HEK293 (cell line): ENCODE data around the gene WWTR1.

ENCODE experiments used
- ATF2 ChIP-seq: fragments of 450-650 bp; formaldehyde crosslinking; IDR thresholded peaks from 2 replicates; pipeline ENCODE4 v1.5.1; 2016; ENCODE audit warnings: missing biosample characterization, missing genetic modification characterization, low read depth
- BCL11B ChIP-seq: fragments of 450-650 bp; formaldehyde crosslinking; IDR thresholded peaks from 2 replicates; pipeline ENCODE4 v1.5.1; 2016; ENCODE audit warnings: low read depth, missing biosample characterization, missing genetic modification characterization
- GLI2 ChIP-seq: fragments of 450-650 bp; formaldehyde crosslinking; IDR thresholded peaks from 2 replicates; pipeline ENCODE4; 2017; ENCODE audit warnings: missing biosample characterization, missing genetic modification characterization, low read depth, borderline replicate concordance
- GLIS2 ChIP-seq: fragments of 450-650 bp; formaldehyde crosslinking; IDR thresholded peaks from 2 replicates; pipeline ENCODE4 v1.5.1; 2016; ENCODE audit warnings: missing biosample characterization, missing genetic modification characterization
- MYNN ChIP-seq: fragments of 450-650 bp; formaldehyde crosslinking; IDR thresholded peaks from 2 replicates; pipeline ENCODE4 v1.5.1; 2016; ENCODE audit warnings: missing biosample characterization, missing genetic modification characterization, borderline replicate concordance
- OVOL3 ChIP-seq: fragments of 450-650 bp; formaldehyde crosslinking; IDR thresholded peaks from 2 replicates; pipeline ENCODE4 v1.5.1; 2016; ENCODE audit warnings: missing biosample characterization, missing genetic modification characterization
- SETDB1 ChIP-seq: IDR thresholded peaks from one replicate; pipeline ENCODE4 v1.6.1; 2017; ENCODE audit warnings: mild to moderate bottlenecking, low read length, moderate library complexity, mixed read lengths; ENCODE audit not compliant: insufficient read length
- SP2 ChIP-seq: fragments of 450-650 bp; formaldehyde crosslinking; IDR thresholded peaks from 2 replicates; pipeline ENCODE4 v1.5.1; 2016; ENCODE audit warnings: missing biosample characterization, missing genetic modification characterization
- SP7 ChIP-seq: fragments of 450-650 bp; formaldehyde crosslinking; IDR thresholded peaks from 2 replicates; pipeline ENCODE4 v1.5.1; 2016; ENCODE audit warnings: missing biosample characterization, missing genetic modification characterization
- ZFHX2 ChIP-seq: fragments of 450-650 bp; formaldehyde crosslinking; conservative IDR thresholded peaks from 2 replicates; pipeline ENCODE4 v1.5.1; 2016; ENCODE audit warnings: missing biosample characterization, missing genetic modification characterization
- ZIC2 ChIP-seq: fragments of 450-650 bp; formaldehyde crosslinking; IDR thresholded peaks from 2 replicates; pipeline ENCODE4 v1.5.1; 2016; ENCODE audit warnings: missing biosample characterization, missing genetic modification characterization
- ZNF132 ChIP-seq: fragments of 450-650 bp; formaldehyde crosslinking; IDR thresholded peaks from 2 replicates; pipeline ENCODE4 v1.5.1; 2017; ENCODE audit warnings: missing biosample characterization, missing genetic modification characterization, borderline replicate concordance
- ZNF23 ChIP-seq: fragments of 450-650 bp; formaldehyde crosslinking; IDR thresholded peaks from 2 replicates; pipeline ENCODE4 v1.5.1; 2016; ENCODE audit warnings: missing biosample characterization, missing genetic modification characterization, borderline replicate concordance
- ZNF248 ChIP-seq: fragments of 450-650 bp; formaldehyde crosslinking; IDR thresholded peaks from 2 replicates; pipeline ENCODE4 v1.5.1; 2017; ENCODE audit warnings: missing biosample characterization, missing genetic modification characterization
- ZNF280C ChIP-seq: fragments of 450-650 bp; formaldehyde crosslinking; IDR thresholded peaks from 2 replicates; pipeline ENCODE4 v1.5.1; 2016; ENCODE audit warnings: missing biosample characterization, missing genetic modification characterization
- ZNF335 ChIP-seq: fragments of 450-650 bp; formaldehyde crosslinking; conservative IDR thresholded peaks from 2 replicates; pipeline ENCODE4 v1.5.1; 2016; ENCODE audit warnings: missing biosample characterization, missing genetic modification characterization
- ZNF362 ChIP-seq: fragments of 450-650 bp; formaldehyde crosslinking; IDR thresholded peaks from 2 replicates; pipeline ENCODE4 v1.5.1; 2016; ENCODE audit warnings: missing biosample characterization, missing genetic modification characterization
- ZNF529 ChIP-seq: fragments of 450-650 bp; formaldehyde crosslinking; IDR thresholded peaks from 2 replicates; pipeline ENCODE4 v1.5.1; 2017; ENCODE audit warnings: missing genetic modification characterization, missing biosample characterization; ENCODE audit not compliant: insufficient replicate concordance
- ZNF549 ChIP-seq: fragments of 450-650 bp; IDR thresholded peaks from 2 replicates; pipeline ENCODE4 v1.5.1; 2018; ENCODE audit warnings: missing biosample characterization, missing genetic modification characterization, mild to moderate bottlenecking, inconsistent platforms, moderate library complexity
- ZNF624 ChIP-seq: fragments of 450-650 bp; formaldehyde crosslinking; IDR thresholded peaks from 2 replicates; pipeline ENCODE4 v1.5.1; 2017; ENCODE audit warnings: missing biosample characterization, missing genetic modification characterization
- ZNF660 ChIP-seq: fragments of 450-650 bp; IDR thresholded peaks from 2 replicates; pipeline ENCODE4 v1.5.1; 2018; ENCODE audit warnings: missing biosample characterization, mild to moderate bottlenecking, missing genetic modification characterization
- ZNF670 ChIP-seq: fragments of 450-650 bp; formaldehyde crosslinking; IDR thresholded peaks from 2 replicates; pipeline ENCODE4 v1.5.1; 2016; ENCODE audit warnings: missing biosample characterization, missing genetic modification characterization, low read depth
- ZNF776 ChIP-seq: fragments of 450-650 bp; formaldehyde crosslinking; IDR thresholded peaks from 2 replicates; pipeline ENCODE4 v1.5.0; 2017; ENCODE audit warnings: missing biosample characterization, missing genetic modification characterization, borderline replicate concordance
- ZNF837 ChIP-seq: fragments of 450-650 bp; formaldehyde crosslinking; IDR thresholded peaks from 2 replicates; pipeline ENCODE4 v1.5.1; 2016; ENCODE audit warnings: missing biosample characterization, missing genetic modification characterization
- ZNF843 ChIP-seq: fragments of 450-650 bp; formaldehyde crosslinking; IDR thresholded peaks from 2 replicates; pipeline ENCODE4 v1.5.1; 2016; ENCODE audit warnings: missing biosample characterization, missing genetic modification characterization
- TF ChIP-seq, protein P1 (sequence below): fragments of 450-650 bp; formaldehyde crosslinking; optimal IDR thresholded peaks from 2 replicates; pipeline ENCODE3; 2016; ENCODE audit warnings: missing biosample characterization, mild to moderate bottlenecking, missing genetic modification characterization
- TF ChIP-seq, protein P2 (sequence below): fragments of 450-650 bp; formaldehyde crosslinking; IDR thresholded peaks from 2 replicates; pipeline ENCODE4 v1.5.1; 2017; ENCODE audit warnings: missing biosample characterization, missing genetic modification characterization
- TF ChIP-seq, protein P3 (sequence below): fragments of 450-650 bp; formaldehyde crosslinking; IDR thresholded peaks from 2 replicates; pipeline ENCODE4 v1.5.0; 2017; ENCODE audit warnings: missing biosample characterization, missing genetic modification characterization, borderline replicate concordance
- TF ChIP-seq, protein P4 (sequence below): sonication (generic); formaldehyde crosslinking; IDR thresholded peaks from 2 replicates; pipeline ENCODE4 v1.8.1; 2022; ENCODE audit warnings: mild to moderate bottlenecking, moderate library complexity, missing genetic modification reagents

WWTR1 gene

DNA sequence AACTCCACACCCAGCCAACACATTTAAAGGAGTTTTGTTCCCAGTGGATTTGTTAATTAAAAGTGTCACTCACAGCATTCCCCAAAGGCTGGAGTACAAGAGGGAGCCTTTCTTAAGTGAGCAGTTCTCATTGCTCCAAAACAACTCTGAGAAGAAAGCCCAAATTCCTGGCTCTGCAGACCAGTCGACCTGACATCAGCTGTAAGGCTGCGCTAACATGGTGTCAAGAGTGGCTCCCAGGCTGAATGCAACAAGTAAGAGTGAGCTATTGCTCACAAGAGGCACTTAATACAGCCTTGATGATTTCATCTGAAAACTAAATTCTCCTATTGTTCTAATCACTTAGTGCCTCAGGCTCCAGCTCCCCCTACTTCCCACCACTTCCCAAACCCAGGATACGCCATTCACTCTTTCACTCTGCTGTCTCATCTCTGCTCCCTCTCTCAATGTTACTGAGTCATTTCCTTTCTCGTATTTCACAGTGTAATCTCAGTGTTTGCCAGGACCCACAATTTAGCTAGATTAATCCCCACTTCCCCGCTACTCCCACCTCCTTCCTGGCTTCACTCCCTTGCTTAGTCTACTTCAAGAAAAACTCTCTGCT is 81.8 kb downstream of the WWTR1 start (continued):
- TF ChIP-seq, protein P1, sequence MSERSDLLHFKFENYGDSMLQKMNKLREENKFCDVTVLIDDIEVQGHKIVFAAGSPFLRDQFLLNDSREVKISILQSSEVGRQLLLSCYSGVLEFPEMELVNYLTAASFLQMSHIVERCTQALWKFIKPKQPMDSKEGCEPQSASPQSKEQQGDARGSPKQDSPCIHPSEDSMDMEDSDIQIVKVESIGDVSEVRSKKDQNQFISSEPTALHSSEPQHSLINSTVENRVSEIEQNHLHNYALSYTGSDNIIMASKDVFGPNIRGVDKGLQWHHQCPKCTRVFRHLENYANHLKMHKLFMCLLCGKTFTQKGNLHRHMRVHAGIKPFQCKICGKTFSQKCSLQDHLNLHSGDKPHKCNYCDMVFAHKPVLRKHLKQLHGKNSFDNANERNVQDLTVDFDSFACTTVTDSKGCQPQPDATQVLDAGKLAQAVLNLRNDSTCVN (tag by site-specific recombination): no peak
- no peak for TF ChIP-seq ZNF529 (tag by site-specific recombination)
- no peak for TF ChIP-seq ZNF362
- peak; percentile 97 for TF ChIP-seq SP7 (tag by site-specific recombination)
- TF ChIP-seq, protein P2, sequence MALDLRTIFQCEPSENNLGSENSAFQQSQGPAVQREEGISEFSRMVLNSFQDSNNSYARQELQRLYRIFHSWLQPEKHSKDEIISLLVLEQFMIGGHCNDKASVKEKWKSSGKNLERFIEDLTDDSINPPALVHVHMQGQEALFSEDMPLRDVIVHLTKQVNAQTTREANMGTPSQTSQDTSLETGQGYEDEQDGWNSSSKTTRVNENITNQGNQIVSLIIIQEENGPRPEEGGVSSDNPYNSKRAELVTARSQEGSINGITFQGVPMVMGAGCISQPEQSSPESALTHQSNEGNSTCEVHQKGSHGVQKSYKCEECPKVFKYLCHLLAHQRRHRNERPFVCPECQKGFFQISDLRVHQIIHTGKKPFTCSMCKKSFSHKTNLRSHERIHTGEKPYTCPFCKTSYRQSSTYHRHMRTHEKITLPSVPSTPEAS: no peak
- TF ChIP-seq ZNF335 (tag by site-specific recombination): peak; percentile 42; the same call in 1 of the 2 replicates
- peak; percentile 45 for TF ChIP-seq SP2 (tag by site-specific recombination)
- TF ChIP-seq ZNF23: no peak
- TF ChIP-seq ZNF660 (tag by site-specific recombination): peak; percentile 38; the same call in 1 of the 2 replicates
- no peak for TF ChIP-seq ZNF132
- TF ChIP-seq MYNN (tag by site-specific recombination): no peak
- TF ChIP-seq ATF2 (tag by site-specific recombination): 0 out of 2 replicates have a peak, but pooled peaks have one; percentile 39
- TF ChIP-seq, protein P3, sequence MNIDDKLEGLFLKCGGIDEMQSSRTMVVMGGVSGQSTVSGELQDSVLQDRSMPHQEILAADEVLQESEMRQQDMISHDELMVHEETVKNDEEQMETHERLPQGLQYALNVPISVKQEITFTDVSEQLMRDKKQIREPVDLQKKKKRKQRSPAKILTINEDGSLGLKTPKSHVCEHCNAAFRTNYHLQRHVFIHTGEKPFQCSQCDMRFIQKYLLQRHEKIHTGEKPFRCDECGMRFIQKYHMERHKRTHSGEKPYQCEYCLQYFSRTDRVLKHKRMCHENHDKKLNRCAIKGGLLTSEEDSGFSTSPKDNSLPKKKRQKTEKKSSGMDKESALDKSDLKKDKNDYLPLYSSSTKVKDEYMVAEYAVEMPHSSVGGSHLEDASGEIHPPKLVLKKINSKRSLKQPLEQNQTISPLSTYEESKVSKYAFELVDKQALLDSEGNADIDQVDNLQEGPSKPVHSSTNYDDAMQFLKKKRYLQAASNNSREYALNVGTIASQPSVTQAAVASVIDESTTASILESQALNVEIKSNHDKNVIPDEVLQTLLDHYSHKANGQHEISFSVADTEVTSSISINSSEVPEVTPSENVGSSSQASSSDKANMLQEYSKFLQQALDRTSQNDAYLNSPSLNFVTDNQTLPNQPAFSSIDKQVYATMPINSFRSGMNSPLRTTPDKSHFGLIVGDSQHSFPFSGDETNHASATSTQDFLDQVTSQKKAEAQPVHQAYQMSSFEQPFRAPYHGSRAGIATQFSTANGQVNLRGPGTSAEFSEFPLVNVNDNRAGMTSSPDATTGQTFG (tag by site-specific recombination): no peak
- TF ChIP-seq BCL11B: no peak
- TF ChIP-seq ZIC2 (tag by site-specific recombination): no peak; the same call in 1 of the 2 replicates
- no peak for TF ChIP-seq ZNF549 (tag by site-specific recombination)
- no peak for TF ChIP-seq GLIS2
- TF ChIP-seq ZNF843 (tag by site-specific recombination): peak; percentile 81
- peak; percentile 78 for TF ChIP-seq ZFHX2 (tag by site-specific recombination)
- TF ChIP-seq ZNF670: no peak
- no peak for TF ChIP-seq ZNF776 (tag by site-specific recombination)
- TF ChIP-seq, protein P4, sequence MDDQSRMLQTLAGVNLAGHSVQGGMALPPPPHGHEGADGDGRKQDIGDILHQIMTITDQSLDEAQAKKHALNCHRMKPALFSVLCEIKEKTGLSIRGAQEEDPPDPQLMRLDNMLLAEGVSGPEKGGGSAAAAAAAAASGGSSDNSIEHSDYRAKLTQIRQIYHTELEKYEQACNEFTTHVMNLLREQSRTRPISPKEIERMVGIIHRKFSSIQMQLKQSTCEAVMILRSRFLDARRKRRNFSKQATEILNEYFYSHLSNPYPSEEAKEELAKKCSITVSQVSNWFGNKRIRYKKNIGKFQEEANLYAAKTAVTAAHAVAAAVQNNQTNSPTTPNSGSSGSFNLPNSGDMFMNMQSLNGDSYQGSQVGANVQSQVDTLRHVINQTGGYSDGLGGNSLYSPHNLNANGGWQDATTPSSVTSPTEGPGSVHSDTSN (CRISPR knock-in tag): no peak
- TF ChIP-seq SETDB1: no peak
- no peak for TF ChIP-seq ZNF624
- TF ChIP-seq OVOL3 (tag by site-specific recombination): no peak
- TF ChIP-seq ZNF248 (tag by site-specific recombination): no peak
- no peak for TF ChIP-seq ZNF280C
- no peak for TF ChIP-seq ZNF837
- TF ChIP-seq GLI2 (tag by site-specific recombination): peak; percentile 3; the same call in 1 of the 2 replicates
